ENCODE measurements around the gene PIEZO1. TPM values are rescaled to one million over a fixed set of nuclear protein-coding genes. Genes with fewer than 3 reads are reported as not detected.

PIEZO1 gene
- total RNA-seq, 4 donors from 2014 or later = 81.2 to 145 (median 113) TPM

- intact Hi-C loops (cut with DNase I) = no loop called here
- Histone ChIP-seq H3K27ac (peak overlapping the region; percentile 66 to 71 (median 67)), H3K36me3 (no peaks in the 10 kb centered on the region), H3K4me3 (replicated peaks in 1 of 3) (no peak overlapping the region), H3K9me3 (no peaks in the 10 kb centered on the region), H3K4me1 (peaks cover 83 to 100% of the 10 kb centered on the region in 2 donors), H3K27me3 (no peaks in the 10 kb centered on the region)
- TF ChIP-seq POLR2A (IDR thresholded peaks at IDR 0.05) (peak in 1 of 2 donors; percentile 45), CTCF (IDR thresholded peaks at IDR 0.05) (no peak)
- WGBS, 2 donors = 7 to 29% methylated on average over 2 to 7 of the region's 9 CpGs
- peak; percentile 98 for DNase-seq
Observed at GRCh38 chr16:88764913-88765349, 20.1 kb downstream of the PIEZO1 start.

GRCh38 chr16:88764080-88764479 is 20.9 kb downstream of the PIEZO1 start:
- Histone ChIP-seq H3K27ac (peak overlapping the region in 2 of 3 donors; percentile 71 to 72), H3K4me3 (replicated peaks in 1 of 3) (no peak overlapping the region), H3K4me1 (peaks cover 77 to 100% of the 10 kb centered on the region in 2 donors), H3K27me3 (no peaks in the 10 kb centered on the region), H3K9me3 (no peaks in the 10 kb centered on the region), H3K36me3 (no peaks in the 10 kb centered on the region)
- intact Hi-C loops (cut with DNase I) = no loop called here
- DNase-seq = no peak
- 90 to 94% methylated on average over 16 to 19 of the region's 19 CpGs for WGBS, 2 donors
- TF ChIP-seq CTCF (IDR thresholded peaks at IDR 0.05) (no peak), POLR2A (IDR thresholded peaks at IDR 0.05) (no peak)

GRCh38 chr16:88763502-88764053 is 21.4 kb downstream of the PIEZO1 start:
- Histone ChIP-seq H3K9me3 (no peaks in the 10 kb centered on the region), H3K27me3 (no peaks in the 10 kb centered on the region), H3K4me1 (peaks cover 74 to 100% of the 10 kb centered on the region in 2 donors), H3K4me3 (replicated peaks in 1 of 3) (no peak overlapping the region), H3K36me3 (no peaks in the 10 kb centered on the region), H3K27ac (peak overlapping the region; percentile 62 to 72 (median 67))
- WGBS, 2 donors = 45 to 53% methylated on average over 9 to 14 of the region's 14 CpGs
- DNase-seq = peak; percentile 68 to 75
- TF ChIP-seq POLR2A (IDR thresholded peaks at IDR 0.05) (no peak), CTCF (IDR thresholded peaks at IDR 0.05) (peak in 2 of 6 experiments; percentile 13 to 31)
- intact Hi-C loops (cut with DNase I) = no loop called here

GRCh38 chr16:88762941-88763340 is 22.1 kb downstream of the PIEZO1 start:
- peaks cover 74 to 100% of the 10 kb centered on the region in 2 donors for H3K4me1 ChIP-seq
- H3K36me3 ChIP-seq = no peaks in the 10 kb centered on the region
- TF ChIP-seq POLR2A (IDR thresholded peaks at IDR 0.05) (no peak), CTCF (IDR thresholded peaks at IDR 0.05) (no peak)
- H3K9me3 ChIP-seq = no peaks in the 10 kb centered on the region
- no peak overlapping the region for H3K4me3 ChIP-seq (replicated peaks in 1 of 3)
- intact Hi-C loops (cut with DNase I) = no loop called here
- H3K27ac ChIP-seq = peak overlapping the region; percentile 62 to 72 (median 67)
- DNase-seq = no peak
- no peaks in the 10 kb centered on the region for H3K27me3 ChIP-seq
- 64 to 82% methylated on average over 9 to 10 of the region's 10 CpGs for WGBS, 2 donors

- H3K27me3 ChIP-seq = no peaks in the 10 kb centered on the region
- H3K9me3 ChIP-seq = no peaks in the 10 kb centered on the region
- no peak for DNase-seq
- intact Hi-C loops (cut with DNase I) = no loop called here
- H3K4me3 ChIP-seq (replicated peaks in 1 of 3) = no peak overlapping the region
- H3K4me1 ChIP-seq = peaks cover 69 to 98% of the 10 kb centered on the region in 2 donors
- WGBS, 2 donors = 63 to 90% methylated on average over 6 to 7 of the region's 16 CpGs
- TF ChIP-seq CTCF (IDR thresholded peaks at IDR 0.05) (no peak), POLR2A (IDR thresholded peaks at IDR 0.05) (no peak)
- peak overlapping the region in 2 of 3 donors; percentile 11 to 72 for H3K27ac ChIP-seq
- H3K36me3 ChIP-seq = no peaks in the 10 kb centered on the region
Observed at GRCh38 chr16:88762258-88762870, 22.7 kb downstream of the PIEZO1 start.
